ENCODE results near the gene ITGB2.

ITGB2 gene

DNA sequence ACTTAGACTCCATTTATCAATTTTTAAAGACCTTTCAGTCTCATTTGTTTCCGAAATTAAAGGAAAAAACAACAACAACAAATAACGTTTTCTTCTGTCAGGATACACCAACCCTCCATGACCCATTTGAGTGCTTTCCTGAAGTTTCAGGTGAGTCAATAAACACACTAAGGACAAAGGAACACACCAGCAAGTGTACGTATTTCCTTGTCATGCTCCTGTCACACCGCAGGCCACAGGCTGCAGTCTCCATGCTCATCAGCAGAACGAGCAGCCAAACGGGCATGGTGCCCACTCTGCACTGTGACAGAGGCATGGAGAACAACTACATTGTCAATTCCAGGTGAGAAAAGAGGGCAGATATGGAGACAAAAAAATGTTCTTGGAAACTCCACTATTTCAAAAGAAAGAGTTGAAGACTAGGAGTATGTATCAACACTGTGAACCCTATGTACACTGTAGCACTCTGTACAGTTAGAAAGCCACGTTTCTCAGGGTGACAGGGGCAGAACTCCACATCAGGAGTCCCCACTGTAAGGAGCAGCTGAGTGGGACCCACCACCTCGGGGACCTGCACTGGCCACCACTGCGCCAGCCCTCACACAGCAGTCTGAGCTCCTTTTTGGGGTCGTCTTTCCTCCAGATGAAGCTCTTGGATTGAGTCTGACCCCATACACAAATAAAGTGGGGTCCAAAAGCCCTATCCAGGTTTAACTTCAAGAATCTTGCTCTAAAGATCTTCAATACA, 49.8 kb downstream of the ITGB2 start:
- no peak for DNase-seq (ENCODE audit: low read depth)
- peak overlapping the region; percentile 80 for H3K4me3 ChIP-seq (replicated peaks; ENCODE audit: low read depth, low read length)
- no peak for TF ChIP-seq CTCF (IDR thresholded peaks at IDR 0.05; ENCODE audit: low read length, missing control alignments)

- H3K4me3 ChIP-seq (replicated peaks; ENCODE audit: low read depth, low read length): peak overlapping the region; percentile 40
- TF ChIP-seq CTCF (IDR thresholded peaks at IDR 0.05; ENCODE audit: low read length, missing control alignments): no peak
- peak; percentile 94 for DNase-seq (ENCODE audit: low read depth)
These were observed 50.6 kb downstream of the ITGB2 start for GRCh38 chr21:44869781-44870747.

DNA sequence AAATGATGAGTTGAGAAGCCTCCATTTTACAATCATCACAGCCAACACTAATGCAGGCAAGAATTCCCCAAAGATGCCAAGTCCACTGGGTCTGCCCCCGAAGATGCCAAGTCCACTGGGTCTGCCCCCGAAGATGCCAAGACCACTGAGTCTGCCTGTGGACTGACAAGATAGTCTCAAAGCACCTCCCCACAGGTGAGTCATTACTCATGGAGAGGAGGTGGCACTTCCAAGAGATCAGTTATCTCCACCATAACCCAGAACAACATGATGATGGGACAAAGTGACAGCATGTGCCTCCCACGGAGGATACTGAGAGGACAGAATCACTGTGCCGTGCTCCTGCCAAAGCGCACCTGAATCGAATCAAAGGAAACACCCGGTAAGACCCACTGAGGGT, 52.0 kb downstream of the ITGB2 start:
- DNase-seq (ENCODE audit: low read depth): no peak
- TF ChIP-seq CTCF (IDR thresholded peaks at IDR 0.05; ENCODE audit: low read length, missing control alignments): no peak
- no peak overlapping the region for H3K4me3 ChIP-seq (replicated peaks; ENCODE audit: low read depth, low read length)

DNA sequence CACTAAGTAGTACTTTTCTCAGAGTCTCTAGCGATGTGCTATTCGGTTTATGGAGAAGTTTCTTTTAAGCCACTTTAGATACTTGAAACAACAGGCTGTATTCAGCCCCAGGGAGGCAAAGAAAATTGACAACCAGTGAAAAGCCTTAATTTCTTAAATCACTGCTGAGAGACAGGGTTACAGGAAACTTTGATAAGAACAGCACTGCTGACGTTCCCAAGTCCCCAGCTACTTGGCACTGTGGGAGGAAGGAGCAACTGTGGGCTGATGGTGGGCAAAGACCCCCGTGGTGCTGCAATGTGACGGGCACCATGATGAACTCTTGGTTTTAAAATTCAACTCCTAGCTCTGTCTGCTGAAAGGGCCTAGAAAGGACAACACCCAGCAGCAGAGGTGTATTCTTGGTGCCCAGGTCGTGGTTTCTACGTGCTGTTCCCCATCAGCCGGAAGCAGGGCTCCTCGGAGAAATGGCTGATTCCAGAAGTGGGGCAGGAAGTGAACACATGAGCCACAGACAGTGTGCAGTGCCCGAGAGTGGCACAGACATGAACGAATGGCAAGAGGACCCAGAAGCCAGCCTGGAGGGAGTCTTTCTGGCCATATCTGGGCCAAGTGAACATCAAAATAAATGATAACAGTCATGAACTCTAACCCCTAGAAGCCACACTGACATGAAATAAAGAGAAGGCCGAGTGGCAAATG, 52.5 kb downstream of the ITGB2 start:
- DNase-seq (ENCODE audit: low read depth): no peak
- no peak for TF ChIP-seq CTCF (IDR thresholded peaks at IDR 0.05; ENCODE audit: low read length, missing control alignments)
- H3K4me3 ChIP-seq (replicated peaks; ENCODE audit: low read depth, low read length): no peak overlapping the region

DNA sequence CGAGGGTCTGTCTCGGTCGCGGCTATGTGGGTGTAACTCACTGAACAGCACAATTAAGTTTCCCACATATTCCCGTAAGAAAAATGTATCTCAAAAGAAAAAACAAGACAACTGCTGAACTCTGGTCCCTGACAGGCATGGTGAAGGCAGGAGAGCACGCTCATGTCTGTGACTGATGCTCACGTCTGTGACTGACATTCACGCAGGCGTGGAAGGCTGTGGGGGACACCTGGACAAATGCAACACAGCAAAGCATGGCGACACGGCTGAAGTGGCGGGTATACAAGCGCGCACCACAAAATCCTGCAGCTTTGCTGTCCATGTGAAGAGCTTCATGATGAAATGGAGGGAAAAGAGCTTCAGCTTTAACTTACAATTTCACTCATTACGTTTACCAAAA, 53.2 kb downstream of the ITGB2 start:
- no peak overlapping the region for H3K4me3 ChIP-seq (replicated peaks; ENCODE audit: low read depth, low read length)
- no peak for DNase-seq (ENCODE audit: low read depth)
- no peak for TF ChIP-seq CTCF (IDR thresholded peaks at IDR 0.05; ENCODE audit: low read length, missing control alignments)

GRCh38 chr21:44866780-44867179, 53.9 kb downstream of the ITGB2 start:
- DNase-seq (ENCODE audit: low read depth): peak; percentile 73
- TF ChIP-seq CTCF (IDR thresholded peaks at IDR 0.05; ENCODE audit: low read length, missing control alignments): no peak
- no peak overlapping the region for H3K4me3 ChIP-seq (replicated peaks; ENCODE audit: low read depth, low read length)
